Measurements from ENCODE around the gene CXCL6.

CXCL6 gene

DNA sequence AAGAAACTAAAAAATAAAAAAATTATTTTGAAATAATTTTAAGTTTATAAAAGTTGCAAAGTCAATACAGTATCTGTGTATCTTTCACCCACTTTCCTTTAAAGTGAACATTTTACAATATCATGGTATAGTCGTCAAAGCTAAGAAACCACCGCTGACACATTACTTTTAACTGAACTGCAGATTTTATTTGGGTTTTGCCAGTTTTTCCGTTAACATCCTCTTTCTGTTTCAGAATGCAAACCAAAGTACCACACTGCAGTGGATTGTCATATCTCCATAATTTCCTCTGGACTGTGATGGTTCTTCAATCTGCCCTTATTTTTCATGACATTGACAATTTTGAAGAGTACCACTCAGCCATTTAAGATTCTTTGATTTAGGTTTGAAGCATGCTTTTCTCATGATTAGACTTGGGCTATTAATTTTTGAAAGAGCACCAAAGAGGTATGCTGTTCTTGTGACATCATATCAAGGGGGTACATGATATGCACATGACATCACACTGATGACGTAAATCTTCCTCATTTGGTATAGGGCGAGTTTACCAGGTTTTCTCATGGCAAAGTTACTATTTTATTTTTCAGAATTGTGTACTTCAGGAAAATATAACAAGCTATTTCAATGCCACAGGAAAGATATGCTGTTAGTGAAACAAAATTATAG is 29.1 kb downstream of the CXCL6 start:
- Histone ChIP-seq H3K9me3 (ENCODE audit: control insufficient read depth, insufficient read depth, low read length) (no peaks in the 10 kb centered on the region), H3K27me3 (ENCODE audit: control insufficient read depth, low read length) (no peaks in the 10 kb centered on the region), H3K36me3 (ENCODE audit: control insufficient read depth, low read length) (no peaks in the 10 kb centered on the region), H3K9me2 (replicated peaks; ENCODE audit: control insufficient read depth, low read length) (no peaks in the 10 kb centered on the region), H4K20me1 (ENCODE audit: control insufficient read depth, insufficient read depth, low read depth, low read length) (no peaks in the 10 kb centered on the region), H3K27ac (ENCODE audit: low read depth, low read length) (no peak overlapping the region), H3F3A (ENCODE audit: control insufficient read depth, insufficient read depth) (no peaks in the 10 kb centered on the region), H3K4me3 (ENCODE audit: low read length) (no peak overlapping the region), H3K4me2 (ENCODE audit: low read length) (no peak overlapping the region), H3K4me1 (ENCODE audit: control insufficient read depth, low read length) (no peaks in the 10 kb centered on the region), H3K79me2 (ENCODE audit: control insufficient read depth, low read length) (no peaks in the 10 kb centered on the region)
- TF ChIP-seq, protein P1, sequence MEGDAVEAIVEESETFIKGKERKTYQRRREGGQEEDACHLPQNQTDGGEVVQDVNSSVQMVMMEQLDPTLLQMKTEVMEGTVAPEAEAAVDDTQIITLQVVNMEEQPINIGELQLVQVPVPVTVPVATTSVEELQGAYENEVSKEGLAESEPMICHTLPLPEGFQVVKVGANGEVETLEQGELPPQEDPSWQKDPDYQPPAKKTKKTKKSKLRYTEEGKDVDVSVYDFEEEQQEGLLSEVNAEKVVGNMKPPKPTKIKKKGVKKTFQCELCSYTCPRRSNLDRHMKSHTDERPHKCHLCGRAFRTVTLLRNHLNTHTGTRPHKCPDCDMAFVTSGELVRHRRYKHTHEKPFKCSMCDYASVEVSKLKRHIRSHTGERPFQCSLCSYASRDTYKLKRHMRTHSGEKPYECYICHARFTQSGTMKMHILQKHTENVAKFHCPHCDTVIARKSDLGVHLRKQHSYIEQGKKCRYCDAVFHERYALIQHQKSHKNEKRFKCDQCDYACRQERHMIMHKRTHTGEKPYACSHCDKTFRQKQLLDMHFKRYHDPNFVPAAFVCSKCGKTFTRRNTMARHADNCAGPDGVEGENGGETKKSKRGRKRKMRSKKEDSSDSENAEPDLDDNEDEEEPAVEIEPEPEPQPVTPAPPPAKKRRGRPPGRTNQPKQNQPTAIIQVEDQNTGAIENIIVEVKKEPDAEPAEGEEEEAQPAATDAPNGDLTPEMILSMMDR (IDR thresholded peaks at IDR 0.05; ENCODE audit: low read depth, low read length, poor library complexity, severe bottlenecking), result no peak
- no peak for TF ChIP-seq EZH2phosphoT487 (IDR thresholded peaks at IDR 0.05; ENCODE audit: borderline replicate concordance, low read length)

DNA sequence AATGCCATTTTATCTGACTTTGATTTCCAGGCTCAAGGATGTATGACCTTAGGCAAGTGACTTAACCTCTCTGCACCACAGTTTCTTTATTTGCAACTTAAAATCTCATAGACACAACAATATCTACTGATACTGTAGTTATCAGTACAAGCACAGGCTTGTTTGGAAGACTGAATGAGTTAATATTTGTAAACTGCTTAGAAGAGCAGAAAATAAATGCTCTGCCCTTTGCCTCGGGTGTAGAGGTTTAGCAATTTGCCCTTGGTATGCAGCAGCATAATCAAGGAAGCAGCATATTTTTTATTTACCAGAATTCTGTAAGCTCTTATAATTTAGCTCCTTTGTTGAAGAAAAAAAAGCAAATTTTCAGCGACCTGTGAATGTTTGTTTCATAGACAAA is 29.8 kb downstream of the CXCL6 start:
- H4K20me1 ChIP-seq (ENCODE audit: control insufficient read depth, insufficient read depth, low read depth, low read length), result no peaks in the 10 kb centered on the region
- no peaks in the 10 kb centered on the region for H3K9me2 ChIP-seq (replicated peaks; ENCODE audit: control insufficient read depth, low read length)
- no peaks in the 10 kb centered on the region for H3K79me2 ChIP-seq (ENCODE audit: control insufficient read depth, low read length)
- H3K4me1 ChIP-seq (ENCODE audit: control insufficient read depth, low read length), result no peaks in the 10 kb centered on the region
- no peaks in the 10 kb centered on the region for H3K27me3 ChIP-seq (ENCODE audit: control insufficient read depth, low read length)
- H3K4me3 ChIP-seq (ENCODE audit: low read length), result no peak overlapping the region
- H3K36me3 ChIP-seq (ENCODE audit: control insufficient read depth, low read length), result no peaks in the 10 kb centered on the region
- H3K27ac ChIP-seq (ENCODE audit: low read depth, low read length), result no peak overlapping the region
- H3F3A ChIP-seq (ENCODE audit: control insufficient read depth, insufficient read depth), result no peaks in the 10 kb centered on the region
- H3K4me2 ChIP-seq (ENCODE audit: low read length), result no peak overlapping the region
- no peak for TF ChIP-seq EZH2phosphoT487 (IDR thresholded peaks at IDR 0.05; ENCODE audit: borderline replicate concordance, low read length)
- TF ChIP-seq, protein P1 (IDR thresholded peaks at IDR 0.05; ENCODE audit: low read depth, low read length, poor library complexity, severe bottlenecking), result no peak
- H3K9me3 ChIP-seq (ENCODE audit: control insufficient read depth, insufficient read depth, low read length), result no peaks in the 10 kb centered on the region

DNA sequence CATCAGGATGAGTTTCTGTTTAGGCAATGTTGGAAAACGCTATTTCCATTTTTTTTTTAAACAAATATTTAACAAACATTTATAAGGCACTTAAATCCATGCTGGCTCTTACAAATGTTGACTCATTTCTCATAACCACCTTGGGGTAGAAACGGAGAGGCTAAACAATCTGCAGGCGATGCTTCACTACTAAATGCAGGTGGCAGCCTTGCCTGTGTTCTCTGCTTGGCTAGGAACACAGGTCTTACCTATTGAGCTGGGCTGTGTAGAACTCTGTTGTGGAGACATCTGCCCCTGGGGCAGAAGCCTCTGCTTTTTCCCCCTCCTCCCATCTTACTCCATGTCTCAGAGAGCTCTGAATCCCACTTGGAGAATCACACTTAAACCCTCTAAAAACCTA is 31.3 kb downstream of the CXCL6 start:
- H3K4me3 ChIP-seq (ENCODE audit: low read length), result no peak overlapping the region
- H4K20me1 ChIP-seq (ENCODE audit: control insufficient read depth, insufficient read depth, low read depth, low read length), result no peaks in the 10 kb centered on the region
- H3K9me2 ChIP-seq (replicated peaks; ENCODE audit: control insufficient read depth, low read length), result no peaks in the 10 kb centered on the region
- no peak overlapping the region for H3K4me2 ChIP-seq (ENCODE audit: low read length)
- no peaks in the 10 kb centered on the region for H3K79me2 ChIP-seq (ENCODE audit: control insufficient read depth, low read length)
- no peaks in the 10 kb centered on the region for H3K27me3 ChIP-seq (ENCODE audit: control insufficient read depth, low read length)
- no peak overlapping the region for H3K27ac ChIP-seq (ENCODE audit: low read depth, low read length)
- H3F3A ChIP-seq (ENCODE audit: control insufficient read depth, insufficient read depth), result no peaks in the 10 kb centered on the region
- H3K36me3 ChIP-seq (ENCODE audit: control insufficient read depth, low read length), result no peaks in the 10 kb centered on the region
- no peak for TF ChIP-seq EZH2phosphoT487 (IDR thresholded peaks at IDR 0.05; ENCODE audit: borderline replicate concordance, low read length)
- TF ChIP-seq, protein P1 (IDR thresholded peaks at IDR 0.05; ENCODE audit: low read depth, low read length, poor library complexity, severe bottlenecking), result no peak
- H3K9me3 ChIP-seq (ENCODE audit: control insufficient read depth, insufficient read depth, low read length), result no peaks in the 10 kb centered on the region
- H3K4me1 ChIP-seq (ENCODE audit: control insufficient read depth, low read length), result no peaks in the 10 kb centered on the region
